Transverse colon (tissue), 4 donors: ENCODE results near the gene ZFPL1.

Experiments
- EP300 ChIP-seq: sonication (generic); formaldehyde crosslinking; IDR thresholded peaks from one replicate; pipeline ENCODE4 v1.6.1; 2017; ENCODE audit warnings: antibody characterized with exemption, low read depth
- POLR2A ChIP-seq: fragments of 450-650 bp; IDR thresholded peaks from one replicate; pipeline ENCODE4 v1.6.1; 2016; ENCODE audit warnings: antibody characterized with exemption, mild to moderate bottlenecking, moderate library complexity
- POLR2AphosphoS5 ChIP-seq, 3 donors: sonication (generic); formaldehyde crosslinking; IDR thresholded peaks; one replicate each; pipeline ENCODE4 v1.6.1; 2016; ENCODE audit warnings: antibody characterized with exemption in 3 of 3
- TF ChIP-seq, protein P1 (sequence below), 5 experiments: fragments of 200-600 bp in 3 of 5; fragments of 450-650 bp in 2 of 5; sonication (generic) in 3 of 5; IDR thresholded peaks; 1 replicate in 2 of 5; 2 replicates in 3 of 5; pipeline ENCODE4 v1.5.1; 2016 to 2017; ENCODE audit warnings: antibody characterized with exemption in 5 of 5, inconsistent platforms in 3 of 5, mild to moderate bottlenecking in 2 of 5, moderate library complexity in 1 of 5

DNA sequence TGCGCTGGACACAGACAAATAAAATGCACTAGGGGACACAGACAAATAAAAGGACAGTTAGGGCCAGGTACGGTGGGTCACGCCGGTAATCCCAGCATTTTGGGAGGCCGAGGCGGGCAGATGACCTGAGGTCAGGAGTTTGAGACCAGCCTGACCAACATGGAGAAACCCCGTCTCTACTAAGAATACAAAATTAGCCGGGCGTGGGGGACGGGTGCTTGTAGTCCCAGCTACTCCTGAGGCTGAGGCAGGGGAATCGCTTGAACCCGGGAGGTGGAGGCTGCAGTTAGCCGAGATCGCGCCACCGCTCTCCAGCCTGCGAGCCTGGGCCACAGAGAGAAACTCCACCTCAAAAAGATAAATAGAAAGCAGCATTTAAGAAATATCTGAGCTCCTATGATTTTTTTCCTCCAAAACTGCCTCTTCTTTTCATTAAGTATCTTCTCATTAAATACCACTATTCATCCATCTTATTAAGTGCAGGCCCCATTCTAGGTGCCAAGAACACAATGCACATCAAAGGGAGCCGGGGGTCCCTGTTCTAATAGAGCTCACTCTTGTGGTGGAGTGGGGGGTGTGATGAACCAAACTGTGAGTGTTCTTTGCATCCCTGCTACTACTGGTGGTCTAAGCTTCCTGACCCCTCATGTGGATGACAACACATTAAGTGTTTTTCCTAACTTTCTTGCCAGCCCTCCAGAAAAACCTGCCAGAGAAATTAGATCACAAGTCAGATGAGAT is 34.2 kb downstream of the ZFPL1 start:
- TF ChIP-seq, protein P1, sequence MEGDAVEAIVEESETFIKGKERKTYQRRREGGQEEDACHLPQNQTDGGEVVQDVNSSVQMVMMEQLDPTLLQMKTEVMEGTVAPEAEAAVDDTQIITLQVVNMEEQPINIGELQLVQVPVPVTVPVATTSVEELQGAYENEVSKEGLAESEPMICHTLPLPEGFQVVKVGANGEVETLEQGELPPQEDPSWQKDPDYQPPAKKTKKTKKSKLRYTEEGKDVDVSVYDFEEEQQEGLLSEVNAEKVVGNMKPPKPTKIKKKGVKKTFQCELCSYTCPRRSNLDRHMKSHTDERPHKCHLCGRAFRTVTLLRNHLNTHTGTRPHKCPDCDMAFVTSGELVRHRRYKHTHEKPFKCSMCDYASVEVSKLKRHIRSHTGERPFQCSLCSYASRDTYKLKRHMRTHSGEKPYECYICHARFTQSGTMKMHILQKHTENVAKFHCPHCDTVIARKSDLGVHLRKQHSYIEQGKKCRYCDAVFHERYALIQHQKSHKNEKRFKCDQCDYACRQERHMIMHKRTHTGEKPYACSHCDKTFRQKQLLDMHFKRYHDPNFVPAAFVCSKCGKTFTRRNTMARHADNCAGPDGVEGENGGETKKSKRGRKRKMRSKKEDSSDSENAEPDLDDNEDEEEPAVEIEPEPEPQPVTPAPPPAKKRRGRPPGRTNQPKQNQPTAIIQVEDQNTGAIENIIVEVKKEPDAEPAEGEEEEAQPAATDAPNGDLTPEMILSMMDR (IDR thresholded peaks at IDR 0.05): no peak
- TF ChIP-seq POLR2A (no peak), EP300 (no peak), POLR2AphosphoS5 (IDR thresholded peaks at IDR 0.05) (no peak)
